K562 (cell line): ENCODE results near the gene ZNF268. TPM values are rescaled to one million over a fixed set of nuclear protein-coding genes. Genes with fewer than 3 reads are reported as not detected.

ENCODE experiments used
- CBX1 ChIP-seq: sonication (generic); IDR thresholded peaks from 2 replicates; pipeline ENCODE4 v1.6.1; 2016; ENCODE audit warnings: antibody characterized with exemption, low read depth, mild to moderate bottlenecking
- CREM ChIP-seq: IDR thresholded peaks from 2 replicates; pipeline ENCODE4 v1.6.1; 2014; ENCODE audit warnings: antibody characterized with exemption, low read depth
- HMG20A ChIP-seq: fragments of 450-650 bp; formaldehyde crosslinking; conservative IDR thresholded peaks from 2 replicates; pipeline ENCODE4 v1.4.0; 2020; ENCODE audit warnings: mild to moderate bottlenecking, mixed read lengths
- POU5F1 ChIP-seq: fragments of 150-350 bp; IDR thresholded peaks from 2 replicates; pipeline ENCODE4 v1.6.1; 2014; ENCODE audit warnings: borderline replicate concordance, low read length, low read depth, mild to moderate bottlenecking; ENCODE audit not compliant: partially characterized antibody
- PRMT5 ChIP-seq: sonication (generic); formaldehyde crosslinking; IDR thresholded peaks from 2 replicates; pipeline ENCODE4 v1.5.0; 2020; ENCODE audit warnings: missing genetic modification reagents
- RNF2 ChIP-seq: sonication (generic); IDR thresholded peaks from 2 replicates; pipeline ENCODE4 v1.6.1; 2016
- SAP30 ChIP-seq: fragments of 200-600 bp; sonication (generic); IDR thresholded peaks from 2 replicates; pipeline ENCODE4 v1.6.1; 2012; ENCODE audit warnings: borderline replicate concordance, low read depth, mild to moderate bottlenecking, moderate library complexity, low read length, control low read depth, inconsistent platforms; ENCODE audit not compliant: insufficient read depth, poor library complexity, severe bottlenecking
- SIN3A ChIP-seq, 2 experiments: fragments of 150-350 bp in 1 of 2; IDR thresholded peaks; 2 replicates each; pipeline ENCODE4 v1.6.1; 2011 to 2016; ENCODE audit warnings: borderline replicate concordance in 2 of 2, low read depth in 2 of 2, low read length in 2 of 2, mild to moderate bottlenecking in 2 of 2, moderate library complexity in 2 of 2; ENCODE audit not compliant: control insufficient read depth in 1 of 2
- STAT6 ChIP-seq: sonication (generic); formaldehyde crosslinking; IDR thresholded peaks from 2 replicates; pipeline ENCODE4 v1.8.1; 2023; ENCODE audit warnings: mild to moderate bottlenecking, missing genetic modification reagents
- WHSC1 ChIP-seq: IDR thresholded peaks from one replicate; pipeline ENCODE4 v1.6.1; 2012; ENCODE audit warnings: low read length, control low read depth, inconsistent platforms
- ZNF311 ChIP-seq: fragments of 250-450 bp; sonication (Bioruptor Pico); IDR thresholded peaks from 2 replicates; pipeline ENCODE4 v1.4.0; 2020; ENCODE audit warnings: mild to moderate bottlenecking, moderate library complexity
- ZNF511 ChIP-seq: sonication (generic); formaldehyde crosslinking; IDR thresholded peaks from 2 replicates; pipeline ENCODE4 v1.8.0; 2022; ENCODE audit warnings: mild to moderate bottlenecking, missing genetic modification reagents
- polyA plus RNA-seq, 8 experiments: library from polyadenylated mRNA; depleted of rRNA in 4 of 8; stranded (reverse) in 5 of 8; unstranded in 3 of 8; fragments of >200 nt; fragmentation: Nextera tagmentation in 2 of 8; fragmentation: Illumina TruSeq in 1 of 8; extraction: Ambion mirVana in 2 of 8; extraction: Trizol in 1 of 8; gene quantifications; 2 replicates each; pipeline versions ENCODE4 v1.2.1 to v1.2.3, GENCODE V29; 2011 to 2014; ENCODE audit warnings: inconsistent platforms in 1 of 8, missing spikeins in 1 of 8
- total RNA-seq, 7 experiments: library from RNA; depleted of rRNA in 6 of 7; stranded (reverse); fragments of >200 nt in 6 of 7; fragmentation: Illumina TruSeq in 2 of 7; extraction: Trizol in 2 of 7; gene quantifications; 2 replicates each; pipeline versions ENCODE4 v1.2.1 to v1.2.3, GENCODE V29; 2011 to 2021; ENCODE audit warnings: low replicate concordance in 1 of 7
- TF ChIP-seq, protein P1 (sequence below): fragments of 450-650 bp; formaldehyde crosslinking; IDR thresholded peaks from 2 replicates; pipeline ENCODE4 v1.4.0; 2020; ENCODE audit warnings: mild to moderate bottlenecking, moderate library complexity
- TF ChIP-seq, protein P2 (sequence below), 2 experiments: fragments of 450-650 bp in 1 of 2; sonication (generic) in 1 of 2; formaldehyde crosslinking in 1 of 2; IDR thresholded peaks in 1 of 2; conservative IDR thresholded peaks in 1 of 2; 2 replicates each; pipeline versions ENCODE4 v1.6.1 to v1.8.1; 2016 to 2023; ENCODE audit warnings: mild to moderate bottlenecking in 2 of 2, moderate library complexity in 2 of 2, inconsistent platforms in 1 of 2, missing genetic modification reagents in 1 of 2
- TF ChIP-seq, protein P3 (sequence below), 3 experiments: fragments of 200-800 bp in 1 of 3; sonication (Bioruptor generic) in 1 of 3; sonication (generic) in 1 of 3; formaldehyde crosslinking in 1 of 3; IDR thresholded peaks; 2 replicates each; pipeline versions ENCODE4 v1.6.1 to v1.8.0; 2016 to 2022; ENCODE audit warnings: mild to moderate bottlenecking in 2 of 3, missing compliant biosample characterization in 2 of 3, missing genetic modification characterization in 2 of 3, missing genetic modification reagents in 1 of 3

The ZNF268 gene
- total and polyA plus RNA-seq, 9 of the 15 experiments (the other 6 are each of a cell fraction or from before 2014, with no cell fraction given) = 4.8 to 12.0 (median 7.7) TPM

DNA sequence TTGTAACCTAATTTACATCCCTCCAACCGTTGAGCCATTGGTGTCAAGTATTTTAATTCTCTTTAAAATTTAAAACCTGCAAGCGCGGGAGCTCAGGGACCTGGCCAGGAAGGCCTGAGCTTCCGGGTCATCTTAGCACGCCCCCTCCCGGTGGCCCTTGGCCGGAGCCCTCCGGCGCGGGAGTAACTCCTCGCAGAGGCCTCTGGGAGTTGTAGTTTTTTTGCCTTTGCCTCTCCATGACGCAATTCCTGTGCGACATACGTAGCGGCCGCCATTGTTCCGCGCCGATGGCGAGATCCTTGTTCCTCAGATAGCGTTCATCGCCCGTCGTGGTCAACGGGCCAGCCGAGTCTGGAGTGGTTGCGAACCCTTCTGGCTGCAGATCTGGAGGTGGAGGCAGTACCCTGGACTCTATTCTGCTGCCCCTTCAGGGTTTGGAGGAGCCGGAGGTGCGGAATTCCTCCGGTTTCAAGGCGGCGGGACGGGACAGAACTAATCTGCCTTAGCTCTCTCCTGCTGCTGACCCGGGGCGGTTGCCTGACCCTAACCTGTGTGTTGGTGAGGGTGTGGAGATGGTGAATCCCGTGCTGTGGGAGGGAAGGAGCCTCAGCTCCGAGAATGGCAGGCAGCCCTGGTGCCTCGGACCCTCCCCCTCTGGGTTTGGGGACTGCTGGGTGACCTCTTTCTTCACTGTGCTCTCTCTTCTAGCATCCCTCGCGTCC, at the start of gene ZNF268 (continued):
- TF ChIP-seq STAT6 (CRISPR knock-in tag) = no peak
- no peak for TF ChIP-seq HMG20A (CRISPR knock-in tag)
- TF ChIP-seq SIN3A (IDR thresholded peaks at IDR 0.05; ENCODE audit: borderline replicate concordance in 2 of 2, control insufficient read depth in 1 of 2, low read depth in 2 of 2, low read length in 2 of 2) = peak; percentile 66 to 76; a peak in 2 of 4 replicates
- TF ChIP-seq, protein P1, sequence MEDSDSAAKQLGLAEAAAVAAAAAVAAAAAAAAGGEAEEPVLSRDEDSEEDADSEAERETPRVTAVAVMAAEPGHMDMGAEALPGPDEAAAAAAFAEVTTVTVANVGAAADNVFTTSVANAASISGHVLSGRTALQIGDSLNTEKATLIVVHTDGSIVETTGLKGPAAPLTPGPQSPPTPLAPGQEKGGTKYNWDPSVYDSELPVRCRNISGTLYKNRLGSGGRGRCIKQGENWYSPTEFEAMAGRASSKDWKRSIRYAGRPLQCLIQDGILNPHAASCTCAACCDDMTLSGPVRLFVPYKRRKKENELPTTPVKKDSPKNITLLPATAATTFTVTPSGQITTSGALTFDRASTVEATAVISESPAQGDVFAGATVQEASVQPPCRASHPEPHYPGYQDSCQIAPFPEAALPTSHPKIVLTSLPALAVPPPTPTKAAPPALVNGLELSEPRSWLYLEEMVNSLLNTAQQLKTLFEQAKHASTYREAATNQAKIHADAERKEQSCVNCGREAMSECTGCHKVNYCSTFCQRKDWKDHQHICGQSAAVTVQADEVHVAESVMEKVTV (CRISPR knock-in tag) = peak; percentile 56; the same call in 1 of the 2 replicates
- TF ChIP-seq CREM = peak; percentile 100
- TF ChIP-seq CBX1 = peak; percentile 29; the same call in 1 of the 2 replicates
- TF ChIP-seq RNF2 = 0 out of 2 replicates have a peak, but pooled peaks have one; percentile 25
- TF ChIP-seq WHSC1 = no peak
- TF ChIP-seq ZNF311 = no peak; the same call in 1 of the 2 replicates
- peak; percentile 64 for TF ChIP-seq POU5F1
- TF ChIP-seq ZNF511 (CRISPR knock-in tag) = no peak
- TF ChIP-seq, protein P2, sequence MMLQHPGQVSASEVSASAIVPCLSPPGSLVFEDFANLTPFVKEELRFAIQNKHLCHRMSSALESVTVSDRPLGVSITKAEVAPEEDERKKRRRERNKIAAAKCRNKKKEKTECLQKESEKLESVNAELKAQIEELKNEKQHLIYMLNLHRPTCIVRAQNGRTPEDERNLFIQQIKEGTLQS (IDR thresholded peaks at IDR 0.05) = peak; percentile 92
- TF ChIP-seq, protein P2 (CRISPR knock-in tag; conservative IDR thresholded peaks at IDR 0.05) = no peak
- TF ChIP-seq PRMT5 (CRISPR knock-in tag) = no peak
- TF ChIP-seq, protein P3, sequence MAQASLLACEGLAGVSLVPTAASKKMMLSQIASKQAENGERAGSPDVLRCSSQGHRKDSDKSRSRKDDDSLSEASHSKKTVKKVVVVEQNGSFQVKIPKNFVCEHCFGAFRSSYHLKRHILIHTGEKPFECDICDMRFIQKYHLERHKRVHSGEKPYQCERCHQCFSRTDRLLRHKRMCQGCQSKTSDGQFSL (CRISPR knock-in tag; IDR thresholded peaks at IDR 0.05) = no peak
- TF ChIP-seq, protein P3 (tag; IDR thresholded peaks at IDR 0.05) = no peak
- peak; percentile 47 for TF ChIP-seq SAP30
